CD14-positive monocyte (primary cell): ENCODE data around the gene EDIL3. TPM values are rescaled to one million over a fixed set of nuclear protein-coding genes. Genes with fewer than 3 reads are reported as not detected.

Experiments used
- DNase-seq, 3 donors: peaks; one replicate each; pipeline ENCODE4 v3.0.0-alpha.2; 2011 to 2022
- H2AFZ ChIP-seq: 2 replicates; pipeline ENCODE4 v1.6.0; 2012; ENCODE audit warnings: mild to moderate bottlenecking, low read depth, low read length, inconsistent platforms; ENCODE audit not compliant: insufficient read depth, poor library complexity, severe bottlenecking
- H3K27ac ChIP-seq, 2 donors: 1 replicate in 1 of 2; 2 replicates in 1 of 2; pipeline ENCODE4 v1.5.1; 2012 to 2013; ENCODE audit warnings: low read length in 2 of 2, control low read depth in 1 of 2, inconsistent platforms in 1 of 2, low read depth in 1 of 2, mild to moderate bottlenecking in 1 of 2
- H3K27me3 ChIP-seq, 2 donors: one replicate each; pipeline versions ENCODE4 v1.6.0 to v1.6.1; 2011 to 2013; ENCODE audit warnings: low read length in 2 of 2; ENCODE audit not compliant: control insufficient read depth in 2 of 2, insufficient read depth in 2 of 2
- H3K36me3 ChIP-seq, 2 donors: replicated peaks in 1 of 2; 1 replicate in 1 of 2; 2 replicates in 1 of 2; pipeline versions ENCODE4 v1.5.1 to v1.6.1; 2012 to 2013; ENCODE audit warnings: low read length in 2 of 2, control low read depth in 1 of 2, inconsistent platforms in 1 of 2, mild to moderate bottlenecking in 1 of 2; ENCODE audit not compliant: insufficient read depth in 2 of 2, control insufficient read depth in 1 of 2
- H3K4me1 ChIP-seq, 2 donors: 1 replicate in 1 of 2; 2 replicates in 1 of 2; pipeline versions ENCODE4 v1.5.1 to v1.6.1; 2012 to 2013; ENCODE audit warnings: low read length in 2 of 2, control low read depth in 1 of 2, inconsistent platforms in 1 of 2, mild to moderate bottlenecking in 1 of 2, moderate library complexity in 1 of 2; ENCODE audit not compliant: insufficient read depth in 2 of 2, control insufficient read depth in 1 of 2
- H3K4me2 ChIP-seq: replicated peaks from 2 replicates; pipeline ENCODE3; 2012; ENCODE audit warnings: low read length, moderate library complexity, mild to moderate bottlenecking; ENCODE audit not compliant: poor library complexity, severe bottlenecking; ENCODE audit errors: extremely low read depth
- H3K4me3 ChIP-seq, 3 experiments: fragments of 200-600 bp in 1 of 3; sonication (generic) in 1 of 3; replicated peaks in 1 of 3; 1 replicate in 2 of 3; 2 replicates in 1 of 3; pipeline ENCODE4 v1.5.1; 2011 to 2013; ENCODE audit warnings: low read length in 3 of 3, mild to moderate bottlenecking in 3 of 3, control low read depth in 2 of 3, low read depth in 2 of 3, inconsistent platforms in 1 of 3, moderate library complexity in 1 of 3
- H3K79me2 ChIP-seq: 2 replicates; pipeline ENCODE4 v1.6.0; 2012; ENCODE audit warnings: mild to moderate bottlenecking, control low read depth, inconsistent platforms, low read length, moderate library complexity; ENCODE audit not compliant: insufficient read depth
- H3K9ac ChIP-seq: 2 replicates; pipeline ENCODE4 v1.6.0; 2017; ENCODE audit warnings: low read length, mild to moderate bottlenecking; ENCODE audit not compliant: insufficient read depth, poor library complexity, severe bottlenecking
- H3K9me3 ChIP-seq, 2 donors: replicated peaks in 1 of 2; 1 replicate in 1 of 2; 2 replicates in 1 of 2; pipeline versions ENCODE4 v1.5.1 to v1.6.1; 2012 to 2013; ENCODE audit warnings: low read length in 2 of 2, control low read depth in 1 of 2; ENCODE audit not compliant: control insufficient read depth in 1 of 2, insufficient read depth in 1 of 2
- H4K20me1 ChIP-seq: 2 replicates; pipeline ENCODE4 v1.6.0; 2012; ENCODE audit warnings: mild to moderate bottlenecking, low read length, control low read depth, moderate library complexity; ENCODE audit not compliant: insufficient read depth
- H3K27ac Mint-ChIP-seq, 7 donors: one replicate each; pipeline ENCODE4 v1.8.0; 2020; ENCODE audit warnings: mild to moderate bottlenecking in 7 of 7, mixed read lengths in 7 of 7, moderate library complexity in 6 of 7, inconsistent platforms in 2 of 7
- H3K27me3 Mint-ChIP-seq, 3 donors: one replicate each; pipeline ENCODE4 v1.8.0; 2021 to 2022; ENCODE audit warnings: low read depth in 3 of 3, mild to moderate bottlenecking in 3 of 3, mixed read lengths in 3 of 3, moderate library complexity in 3 of 3, inconsistent platforms in 1 of 3
- H3K36me3 Mint-ChIP-seq, 2 donors: one replicate each; pipeline ENCODE4 v1.8.0; 2020; ENCODE audit warnings: mixed read lengths in 2 of 2, inconsistent platforms in 1 of 2, mild to moderate bottlenecking in 1 of 2
- H3K4me1 Mint-ChIP-seq: one replicate; pipeline ENCODE4 v1.8.0; 2020; ENCODE audit warnings: mild to moderate bottlenecking, mixed read lengths
- H3K4me3 Mint-ChIP-seq, 2 donors: one replicate each; pipeline ENCODE4 v1.8.0; 2020; ENCODE audit warnings: mild to moderate bottlenecking in 2 of 2, mixed read lengths in 2 of 2, moderate library complexity in 1 of 2
- H3K9me3 Mint-ChIP-seq, 7 donors: one replicate each; pipeline ENCODE4 v1.8.0; 2020 to 2022; ENCODE audit warnings: mixed read lengths in 7 of 7, mild to moderate bottlenecking in 6 of 7, moderate library complexity in 6 of 7, inconsistent platforms in 2 of 7
- CTCF ChIP-seq: fragments of 200-600 bp; IDR thresholded peaks from one replicate; pipeline ENCODE4 v1.8.0; 2022; ENCODE audit warnings: antibody characterized with exemption, mild to moderate bottlenecking
- WGBS: methylation state at CpG from one replicate; pipeline ENCODE4 v1.1.5; 2013; ENCODE audit warnings: missing lambda C conversion rate; ENCODE audit not compliant: insufficient coverage; 5-methylcytosine and 5-hydroxymethylcytosine counted together
- intact Hi-C, 2 donors: fragments of 100-400 bp; cut with micrococcal nuclease; formaldehyde crosslinking; loops; one replicate each; pipeline versions ENCODE4 v1.15.0 to v1.15.1; 2023
- polyA plus RNA-seq, 3 donors: library from polyadenylated mRNA; depleted of rRNA in 1 of 3; unstranded in 2 of 3; stranded (reverse) in 1 of 3; fragments of 300-500 nt in 2 of 3; fragments of >200 nt in 1 of 3; fragmentation: Illumina TruSeq in 2 of 3; gene quantifications; 1 replicate in 2 of 3; 2 replicates in 1 of 3; pipeline ENCODE4 v1.2.3, GENCODE V29; 2012 to 2021

Gene EDIL3
- polyA plus RNA-seq, 3 donors = 0.09 TPM; not detected in 2

- Mint-ChIP-seq H3K27me3 (peaks cover 0 to 1% (median 1%) of the 10 kb centered on the region in 3 donors), H3K36me3 (no peaks in the 10 kb centered on the region), H3K4me3 (no peak overlapping the region), H3K4me1 (peaks cover 2% of the 10 kb centered on the region), H3K9me3 (peaks cover 0 to 3% (median 0%) of the 10 kb centered on the region in 7 donors), H3K27ac (no peak overlapping the region)
- Histone ChIP-seq H3K9me3 (no peaks in the 10 kb centered on the region), H3K79me2 (no peaks in the 10 kb centered on the region), H3K36me3 (no peaks in the 10 kb centered on the region), H3K4me2 (no peak overlapping the region), H3K27ac (no peak overlapping the region), H3K4me3 (no peak overlapping the region), H4K20me1 (no peaks in the 10 kb centered on the region), H3K9ac (no peak overlapping the region), H3K27me3 (no peaks in the 10 kb centered on the region), H3K4me1 (no peaks in the 10 kb centered on the region), H2AFZ (no peak overlapping the region)
- no peak for TF ChIP-seq CTCF
- intact Hi-C loops = no loop called here
- 80% methylated on average over 1 of the region's 1 CpG for WGBS
- no peak for DNase-seq
Measured at GRCh38 chr5:84306601-84307000, 78.1 kb downstream of the EDIL3 start.

- Histone ChIP-seq H3K27me3 (no peaks in the 10 kb centered on the region), H4K20me1 (no peaks in the 10 kb centered on the region), H3K4me3 (no peak overlapping the region), H3K36me3 (no peaks in the 10 kb centered on the region), H3K27ac (no peak overlapping the region), H2AFZ (no peak overlapping the region), H3K79me2 (no peaks in the 10 kb centered on the region), H3K4me1 (no peaks in the 10 kb centered on the region), H3K4me2 (no peak overlapping the region), H3K9me3 (no peaks in the 10 kb centered on the region), H3K9ac (no peak overlapping the region)
- DNase-seq = no peak
- Mint-ChIP-seq H3K4me3 (no peak overlapping the region), H3K4me1 (peaks cover 3% of the 10 kb centered on the region), H3K36me3 (no peaks in the 10 kb centered on the region), H3K27me3 (peaks cover 0 to 1% (median 1%) of the 10 kb centered on the region in 3 donors), H3K9me3 (no peaks in the 10 kb centered on the region), H3K27ac (no peak overlapping the region)
- TF ChIP-seq CTCF = no peak
- intact Hi-C loops = no loop called here
Measured at GRCh38 chr5:84304599-84304998, 80.1 kb downstream of the EDIL3 start.
